GM12891 (cell line): ENCODE measurements around the gene RASL10A.

Source experiments
- PAX5 ChIP-seq: IDR thresholded peaks from 2 replicates; pipeline ENCODE4 v1.6.1; 2011; ENCODE audit warnings: low read length, moderate library complexity, mild to moderate bottlenecking; ENCODE audit not compliant: insufficient read depth, severe bottlenecking
- POLR2A ChIP-seq: IDR thresholded peaks from 2 replicates; pipeline ENCODE4 v1.6.1; 2011; ENCODE audit warnings: low read depth, low read length, control low read depth
- POLR2AphosphoS5 ChIP-seq: IDR thresholded peaks from 2 replicates; pipeline ENCODE4 v1.6.1; 2011; ENCODE audit warnings: low read depth, low read length, control low read depth
- POU2F2 ChIP-seq: IDR thresholded peaks from 2 replicates; pipeline ENCODE4 v1.6.1; 2011; ENCODE audit warnings: low read depth, mild to moderate bottlenecking, control low read depth, low read length, moderate library complexity
- SPI1 ChIP-seq: IDR thresholded peaks from 2 replicates; pipeline ENCODE4 v1.6.1; 2011; ENCODE audit warnings: low read depth, low read length, control low read depth
- TAF1 ChIP-seq: IDR thresholded peaks from 2 replicates; pipeline ENCODE4 v1.6.1; 2011; ENCODE audit warnings: low read depth, low read length, control low read depth

DNA sequence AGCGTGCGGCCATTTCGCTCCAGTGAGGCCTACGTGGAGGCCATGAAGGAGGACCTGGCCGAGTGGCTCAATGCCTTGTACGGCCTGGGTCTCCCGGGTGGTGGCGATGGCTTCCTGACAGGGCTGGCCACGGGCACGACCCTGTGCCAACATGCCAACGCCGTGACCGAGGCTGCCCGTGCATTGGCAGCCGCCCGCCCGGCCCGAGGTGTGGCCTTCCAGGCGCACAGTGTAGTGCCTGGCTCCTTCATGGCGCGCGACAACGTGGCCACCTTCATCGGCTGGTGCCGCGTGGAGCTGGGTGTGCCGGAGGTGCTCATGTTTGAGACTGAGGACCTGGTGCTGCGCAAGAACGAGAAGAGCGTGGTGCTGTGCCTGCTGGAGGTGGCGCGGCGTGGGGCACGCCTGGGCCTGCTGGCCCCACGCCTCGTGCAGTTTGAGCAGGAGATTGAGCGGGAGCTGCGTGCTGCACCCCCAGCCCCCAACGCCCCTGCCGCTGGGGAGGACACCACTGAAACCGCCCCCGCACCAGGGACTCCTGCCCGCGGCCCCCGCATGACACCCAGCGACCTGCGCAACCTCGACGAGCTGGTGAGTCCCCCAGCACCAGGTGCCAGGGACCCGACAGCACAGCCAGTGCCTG is 7.2 kb downstream of the RASL10A start:
- TF ChIP-seq PAX5 (no peak), POLR2A (no peak), TAF1 (no peak), POLR2AphosphoS5 (no peak), POU2F2 (no peak), SPI1 (no peak)
